K562 (cell line): Measurements from ENCODE around the gene SKAP2.

Experiments used
- BHLHE40 ChIP-seq: IDR thresholded peaks from 2 replicates; pipeline ENCODE4 v1.6.1; 2011; ENCODE audit warnings: low read length, improper control_type of control experiment
- CHD1 ChIP-seq: fragments of 200-600 bp; sonication (generic); IDR thresholded peaks from one replicate; pipeline ENCODE4 v1.6.1; 2012; ENCODE audit warnings: mild to moderate bottlenecking, moderate library complexity, low read length, inconsistent platforms
- DEAF1 ChIP-seq: fragments of 450-650 bp; formaldehyde crosslinking; IDR thresholded peaks from 2 replicates; pipeline ENCODE4 v1.4.0; 2020; ENCODE audit warnings: mild to moderate bottlenecking, moderate library complexity
- FOXP4 ChIP-seq: sonication (generic); formaldehyde crosslinking; IDR thresholded peaks from 2 replicates; pipeline ENCODE4 v1.8.0; 2022; ENCODE audit warnings: mild to moderate bottlenecking, missing genetic modification reagents, borderline replicate concordance
- NRF1 ChIP-seq, 2 experiments: fragments of 450-650 bp; IDR thresholded peaks in 1 of 2; conservative IDR thresholded peaks in 1 of 2; 2 replicates each; pipeline ENCODE4 v1.6.1; 2014; ENCODE audit warnings: mild to moderate bottlenecking in 2 of 2
- PHF21A ChIP-seq: fragments of 450-650 bp; IDR thresholded peaks from 2 replicates; pipeline ENCODE4 v1.6.1; 2017; ENCODE audit warnings: low read depth, borderline replicate concordance
- STAT5B ChIP-seq: fragments of 250-450 bp; sonication (Bioruptor Pico); IDR thresholded peaks from 2 replicates; pipeline ENCODE4 v1.8.0; 2021; ENCODE audit warnings: mild to moderate bottlenecking, inconsistent platforms
- TFE3 ChIP-seq: fragments of 450-650 bp; formaldehyde crosslinking; IDR thresholded peaks from 2 replicates; pipeline ENCODE4 v1.4.0; 2020; ENCODE audit warnings: mild to moderate bottlenecking, mixed read lengths
- ZNF384 ChIP-seq: IDR thresholded peaks from 2 replicates; pipeline ENCODE4 v1.6.1; 2012; ENCODE audit warnings: low read depth, low read length, improper control_type of control experiment

- TF ChIP-seq ZNF384, result no peak
- no peak for TF ChIP-seq FOXP4 (CRISPR knock-in tag)
- no peak for TF ChIP-seq DEAF1
- TF ChIP-seq STAT5B, result no peak
- no peak for TF ChIP-seq NRF1 (conservative IDR thresholded peaks at IDR 0.05 in 1 of 2, IDR thresholded peaks at IDR 0.05 in 1 of 2)
- TF ChIP-seq TFE3 (CRISPR knock-in tag), result no peak
- TF ChIP-seq PHF21A, result no peak
- no peak for TF ChIP-seq CHD1
- no peak for TF ChIP-seq BHLHE40
Observed at GRCh38 chr7:26657206-26657641, 207.2 kb downstream of the SKAP2 start.
